ENCODE data around the gene BAIAP2L2. TPM values are rescaled to one million over a fixed set of nuclear protein-coding genes. Genes with fewer than 3 reads are reported as not detected.

Gene BAIAP2L2
- polyA plus RNA-seq, 1 donor: 1.5 TPM

GRCh38 chr22:38067761-38068360 is 42.6 kb downstream of the BAIAP2L2 start:
- no peak for DNase-seq

DNA sequence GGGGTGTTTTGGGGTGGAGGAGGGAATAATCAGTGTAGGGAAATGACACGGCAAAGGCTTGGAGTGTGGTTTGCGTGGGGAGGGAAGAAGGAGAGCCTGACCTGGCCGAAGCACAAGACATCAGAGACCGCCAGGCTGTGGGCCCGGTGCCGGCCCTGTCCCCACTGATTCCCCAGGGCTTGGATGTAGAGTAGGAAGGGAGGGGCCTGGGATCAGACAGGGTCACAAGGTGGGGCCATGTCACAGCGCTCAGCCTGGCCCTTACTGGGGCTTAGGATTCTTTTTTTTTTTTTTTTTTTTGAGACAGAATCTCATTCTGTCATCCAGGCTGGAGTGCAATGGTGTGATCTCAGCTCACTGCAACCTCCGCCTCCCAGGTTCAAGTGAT is 43.5 kb downstream of the BAIAP2L2 start:
- DNase-seq: no peak

GRCh38 chr22:38066381-38067027 is 44.0 kb downstream of the BAIAP2L2 start:
- no peak for DNase-seq

DNA sequence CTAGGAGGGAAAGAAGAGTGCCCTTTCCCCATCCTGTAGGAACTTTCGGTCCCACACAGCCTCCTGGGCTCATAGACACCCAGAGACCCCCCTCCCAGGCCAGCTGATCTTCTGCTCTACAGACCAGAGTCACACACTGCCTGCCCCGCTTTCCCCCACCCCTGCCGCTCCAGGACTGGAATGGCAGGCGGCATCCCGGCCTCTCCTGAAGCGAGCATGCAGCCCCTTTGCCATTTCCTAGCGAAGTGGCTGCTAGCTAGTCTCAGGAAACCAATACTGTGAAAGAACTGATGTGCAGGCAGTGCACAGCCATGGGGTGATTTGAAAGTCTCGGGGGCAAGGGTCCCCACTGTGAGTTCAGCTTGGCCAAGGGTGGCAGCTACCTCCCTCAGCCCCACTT is 44.9 kb downstream of the BAIAP2L2 start:
- DNase-seq: no peak

DNA sequence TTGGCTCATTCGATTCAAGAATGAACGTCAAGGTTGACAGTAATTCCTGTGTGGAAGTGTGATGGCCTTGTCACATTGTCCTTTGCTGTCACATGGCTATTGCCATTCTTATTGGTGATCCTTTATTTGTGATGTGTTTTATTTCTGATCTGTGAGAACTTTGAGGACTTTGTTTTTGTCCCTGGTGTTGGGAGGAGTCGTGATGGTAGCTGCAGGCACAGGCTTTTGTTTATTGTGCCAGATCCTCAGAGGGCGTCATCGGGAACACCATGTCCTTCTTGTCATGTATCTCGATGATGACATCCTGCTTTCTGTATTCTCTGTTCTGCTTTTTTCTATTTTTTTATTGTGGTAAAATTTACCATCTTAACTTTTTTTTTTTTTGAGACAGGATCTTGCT is 47.7 kb downstream of the BAIAP2L2 start:
- no peak for DNase-seq

- peak; percentile 86 for DNase-seq
Observed at GRCh38 chr22:38056969-38057891, 53.3 kb downstream of the BAIAP2L2 start, which contains the start of gene PICK1. Gene PICK1 (plus strand): TSS chr22:38057404. CDS start chr22:38057810, 406 bp downstream.

DNA sequence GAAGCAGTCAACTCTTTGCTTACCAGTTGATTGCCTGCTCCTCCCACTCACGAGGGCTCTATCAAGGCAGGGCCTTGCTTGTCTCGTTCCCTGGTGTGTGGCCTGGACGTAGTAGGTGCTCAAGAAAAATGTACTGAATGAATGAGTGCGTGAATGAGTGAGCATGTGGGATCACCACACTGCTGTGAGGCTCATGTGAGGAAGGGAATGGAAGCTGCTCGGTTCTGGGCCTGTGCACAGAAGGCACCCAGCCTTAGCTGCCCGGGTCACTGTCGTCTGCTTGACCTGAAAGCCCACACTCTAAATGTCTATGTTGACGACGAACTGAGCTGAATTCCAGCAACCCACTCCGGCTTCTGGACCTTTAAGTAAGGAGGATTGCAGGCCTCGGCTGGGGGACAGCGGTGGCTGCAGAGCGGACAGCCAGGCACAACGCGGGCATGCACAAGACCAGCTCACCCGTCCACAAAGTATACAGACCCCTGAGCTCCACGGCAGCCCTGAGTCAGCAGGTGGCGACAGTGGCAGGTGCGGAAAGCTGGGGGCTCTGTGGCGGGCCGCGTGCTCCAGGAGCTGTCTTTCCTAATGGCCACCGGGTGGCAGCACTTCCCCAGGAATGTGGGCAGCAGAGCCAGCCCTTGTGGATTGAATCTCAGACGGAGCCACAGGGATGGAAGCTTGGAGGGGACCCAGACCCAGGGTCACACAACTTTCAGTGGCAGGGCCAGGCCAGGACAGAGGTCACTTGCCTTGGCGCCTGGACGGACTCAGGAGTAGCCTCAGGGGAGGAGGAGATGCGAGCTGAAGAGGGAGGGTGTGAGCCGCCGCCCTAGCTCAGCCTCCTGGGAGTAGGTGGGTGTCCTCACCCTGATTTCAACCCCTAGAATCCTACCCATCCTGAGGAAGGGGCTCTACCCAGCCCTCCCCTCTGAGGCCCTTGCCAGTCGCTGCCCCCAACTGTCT is 58.3 kb downstream of the BAIAP2L2 start:
- peak; percentile 81 for DNase-seq

GRCh38 chr22:38051261-38051660 is 59.2 kb downstream of the BAIAP2L2 start:
- no peak for DNase-seq

DNA sequence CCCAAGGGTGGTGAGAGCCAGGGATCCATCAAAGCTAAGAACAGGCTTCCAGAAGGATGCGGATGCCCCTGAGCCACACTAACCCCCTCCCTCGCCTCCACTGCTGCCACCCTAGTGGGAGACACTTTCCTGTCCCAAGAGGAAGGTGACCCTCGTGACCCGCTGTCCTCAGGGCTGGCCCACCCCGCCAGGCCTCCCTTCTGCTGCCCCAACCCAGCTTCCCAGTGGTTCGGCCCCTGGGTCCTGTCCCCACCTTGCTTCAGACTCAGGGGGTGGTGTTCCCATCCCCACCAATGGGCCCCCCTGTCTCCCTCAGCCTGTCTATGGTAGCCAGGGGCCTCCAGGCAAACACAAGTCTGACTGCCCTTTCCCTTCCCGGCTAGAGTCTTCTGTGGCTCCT is 59.8 kb downstream of the BAIAP2L2 start:
- DNase-seq: no peak

- DNase-seq: no peak
Observed at GRCh38 chr22:38049812-38050619, 60.5 kb downstream of the BAIAP2L2 start.

DNA sequence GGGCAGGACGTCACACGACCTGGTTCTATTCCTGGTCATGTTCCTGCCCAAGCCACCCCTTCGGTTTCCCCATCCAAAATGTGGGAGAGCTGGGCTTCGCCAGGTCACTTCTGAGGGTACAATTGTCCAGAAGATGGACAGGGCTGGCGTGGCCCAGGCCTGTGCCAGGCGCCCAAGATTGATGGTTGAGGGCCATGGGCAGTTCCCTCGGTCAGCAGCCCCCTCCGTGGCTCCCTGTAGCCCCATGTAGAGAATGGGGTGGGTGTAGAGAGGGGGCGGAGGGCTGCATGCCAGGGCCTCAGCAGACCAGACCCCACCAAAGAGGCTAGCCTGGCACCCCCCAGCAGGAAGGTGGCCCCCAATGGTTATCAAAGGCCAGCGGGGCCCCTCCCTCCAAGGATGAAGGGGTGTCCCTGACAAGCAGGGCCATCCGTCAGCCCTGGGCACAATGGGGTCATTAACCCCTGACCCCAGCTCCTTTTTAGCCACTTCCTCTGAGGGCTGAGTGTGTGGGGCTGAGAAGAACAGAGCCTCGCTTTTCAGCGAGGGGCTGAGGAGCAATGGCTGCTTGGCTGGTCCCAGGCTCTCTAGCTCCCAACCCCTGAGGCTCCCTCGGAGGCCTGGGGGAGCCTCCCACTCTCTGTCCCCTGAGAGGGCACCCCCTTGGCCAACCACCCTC is 64.3 kb downstream of the BAIAP2L2 start:
- DNase-seq: no peak

GRCh38 chr22:38043151-38044039 is 67.1 kb downstream of the BAIAP2L2 start:
- no peak for DNase-seq

GRCh38 chr22:38042488-38042790 is 68.0 kb downstream of the BAIAP2L2 start:
- DNase-seq: no peak

DNA sequence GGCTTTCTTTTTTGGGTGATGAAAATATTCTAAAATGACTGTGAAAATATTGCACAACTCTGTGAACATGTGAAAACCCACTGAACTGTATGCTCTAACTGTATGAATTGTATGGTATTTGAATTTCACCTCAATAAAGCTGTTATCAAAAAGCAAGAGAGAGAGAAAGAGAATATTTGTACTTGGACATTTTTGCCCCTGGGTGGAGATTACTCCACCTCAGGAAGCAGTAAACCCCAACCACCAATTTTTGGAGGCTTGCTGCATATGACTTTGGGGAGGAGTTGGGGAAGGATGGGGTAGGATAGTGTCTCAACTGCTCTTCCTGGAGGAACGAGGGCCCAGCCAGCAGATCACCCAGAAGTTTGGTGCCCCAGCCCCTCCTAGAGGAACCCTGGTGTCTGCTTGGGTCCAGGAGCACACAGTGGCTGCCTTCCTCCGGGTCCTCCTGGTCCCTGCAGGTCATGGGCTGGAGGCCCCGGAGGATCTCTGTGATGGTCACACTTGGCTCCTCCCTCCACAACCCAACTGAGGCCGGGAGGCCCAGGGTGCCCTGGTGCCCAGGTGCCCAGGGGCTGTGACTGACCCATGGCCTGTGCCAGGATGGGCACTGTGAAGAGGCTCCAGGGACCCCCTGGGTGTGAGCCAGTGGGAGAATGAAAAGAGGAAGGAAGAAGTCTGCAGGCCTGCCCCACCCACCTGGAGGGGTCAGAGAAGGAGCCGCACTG is 68.6 kb downstream of the BAIAP2L2 start:
- no peak for DNase-seq

DNA sequence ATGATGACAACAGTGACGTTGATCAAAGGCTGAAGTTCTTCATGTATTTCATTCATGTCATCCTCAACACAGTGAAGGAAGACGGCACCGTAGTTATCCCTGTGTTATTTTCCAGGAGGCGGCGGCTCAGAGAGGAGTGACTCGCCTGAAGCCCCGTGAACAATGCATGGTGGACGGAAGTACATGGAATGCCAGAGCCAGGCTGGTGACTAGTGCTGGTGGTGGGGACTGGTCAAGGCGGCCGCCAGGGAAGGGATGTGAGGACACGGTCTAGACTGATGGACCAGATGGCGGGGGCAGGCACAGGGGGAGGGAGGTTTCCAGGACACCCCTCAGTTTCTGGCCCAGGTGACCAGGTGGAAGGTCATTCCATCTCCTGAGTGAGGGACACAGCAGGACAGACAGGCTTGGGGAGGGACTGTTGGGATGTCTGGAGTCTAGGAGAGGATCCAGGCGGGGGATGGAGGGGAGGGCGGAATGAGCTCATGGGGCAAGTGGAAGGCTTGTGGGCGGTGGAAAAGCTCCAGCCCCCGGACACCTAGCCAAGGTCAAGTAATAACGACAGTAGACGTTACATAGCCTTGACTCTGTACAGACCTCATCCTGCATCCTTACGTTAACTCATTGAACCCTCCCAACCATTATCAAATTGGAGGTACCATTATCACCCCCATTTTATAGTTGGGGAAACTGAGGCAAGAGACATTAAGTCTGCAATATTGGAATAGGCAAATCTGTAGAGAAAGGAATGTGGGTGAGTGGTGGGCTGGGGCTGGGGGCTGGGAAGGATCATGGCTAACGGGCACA is 69.3 kb downstream of the BAIAP2L2 start:
- no peak for DNase-seq

DNA sequence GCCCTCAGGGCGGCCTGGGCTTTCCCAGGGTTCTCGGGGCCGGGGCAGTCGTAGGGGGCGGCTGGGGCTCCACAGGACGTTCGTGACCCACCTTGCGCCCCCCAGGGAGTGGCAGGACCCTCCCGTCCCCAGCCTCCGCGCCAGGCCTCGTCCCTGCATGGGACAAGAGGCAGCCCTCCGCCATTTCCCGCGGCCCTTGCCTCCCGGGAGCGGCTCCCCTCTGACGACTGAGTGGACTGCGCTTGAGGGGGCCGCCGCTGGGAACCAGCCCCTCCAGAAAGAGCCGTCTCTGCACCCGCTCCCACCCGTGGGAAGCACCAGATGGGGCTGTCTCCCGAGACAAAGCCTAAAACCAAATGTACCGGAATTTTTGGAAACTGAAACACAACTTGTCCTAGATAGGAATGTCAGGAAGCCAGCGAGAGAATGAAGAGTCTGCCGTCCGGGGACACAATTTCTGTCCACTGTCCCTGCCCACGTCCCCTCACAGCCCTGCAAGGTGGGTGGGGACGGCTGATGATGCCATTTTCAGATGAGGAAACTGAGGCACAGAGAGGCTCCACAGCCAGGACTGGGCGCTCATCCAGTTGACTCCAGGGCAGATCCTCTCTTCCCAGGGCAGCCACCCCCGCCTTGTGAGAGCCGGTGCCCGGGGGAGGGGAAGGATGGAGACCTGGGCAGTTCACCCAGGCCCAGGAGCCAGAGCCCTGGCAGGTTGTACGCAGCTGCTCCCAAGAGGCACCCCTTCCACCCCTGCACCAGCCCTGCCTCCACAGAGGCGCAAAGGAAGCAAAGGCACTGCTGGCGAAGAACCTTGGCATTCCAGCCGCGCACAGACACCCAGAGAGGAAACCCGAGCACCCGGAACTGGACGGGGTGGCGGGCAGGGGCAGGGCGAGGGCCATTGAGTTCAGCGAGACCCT is 71.3 kb downstream of the BAIAP2L2 start:
- DNase-seq: no peak

DNA sequence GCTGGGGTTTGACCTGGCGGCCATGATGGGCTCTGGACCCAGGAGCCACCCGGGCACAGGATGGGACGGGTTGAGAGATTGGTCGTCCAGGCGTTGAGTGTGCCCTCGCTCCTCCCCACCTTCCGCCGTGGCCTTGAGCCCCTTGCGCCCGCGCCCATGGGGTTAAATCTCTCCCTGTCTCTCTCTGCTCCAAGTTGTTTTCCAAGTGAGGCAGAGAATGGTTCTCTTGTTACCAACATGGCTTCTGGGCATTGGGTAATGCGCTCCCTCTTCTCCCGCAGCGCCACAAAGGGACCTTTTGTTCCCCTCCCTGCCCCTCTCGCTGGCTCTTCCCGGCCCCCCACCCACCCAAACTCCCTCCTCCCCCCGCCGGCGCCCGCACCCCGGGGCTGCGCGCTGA is 72.1 kb downstream of the BAIAP2L2 start:
- no peak for DNase-seq

Measured in hindlimb muscle (tissue), 1 donor.